ENCODE data around the gene TMEM214.

Gene TMEM214

DNA sequence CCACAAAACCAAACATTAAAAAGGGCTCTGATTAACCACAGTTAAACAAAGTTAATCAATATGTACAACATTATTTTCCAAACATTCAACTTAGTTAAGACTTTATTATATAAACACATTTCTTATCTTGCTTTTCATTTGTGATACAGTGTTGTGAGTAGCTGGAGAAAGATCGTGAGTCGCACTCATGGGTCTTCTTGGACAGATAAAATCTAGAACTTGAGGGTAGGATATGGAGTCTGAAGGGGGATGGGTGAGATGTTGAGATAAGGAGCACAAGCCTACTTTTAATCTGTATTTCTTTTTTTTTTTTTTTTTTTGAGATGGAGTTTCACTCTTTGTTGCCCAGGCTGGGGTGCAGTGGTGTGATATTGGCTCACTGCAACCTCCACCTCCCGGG, 22.6 kb upstream of the TMEM214 start:
- DNase-seq = no peak

DNA sequence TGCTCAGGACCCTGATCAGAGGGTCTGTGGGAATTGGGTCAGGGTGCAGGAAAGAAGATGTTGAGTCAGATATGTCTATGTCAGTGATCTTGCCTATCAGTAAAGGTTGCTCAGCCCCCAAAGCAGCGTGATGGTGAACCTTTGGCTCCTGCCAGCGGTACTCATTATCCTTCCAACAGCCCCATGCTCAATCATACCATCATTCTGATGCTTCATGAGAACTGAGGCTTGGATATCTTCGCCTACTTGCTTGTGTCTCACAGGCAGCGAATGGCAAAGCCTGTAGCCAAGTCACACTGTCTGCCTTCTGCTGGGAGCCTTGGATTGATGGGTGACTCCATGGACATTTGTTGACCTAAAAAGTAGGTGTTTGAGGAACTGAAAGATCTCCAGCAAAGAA, 19.0 kb upstream of the TMEM214 start:
- no peak for DNase-seq

DNA sequence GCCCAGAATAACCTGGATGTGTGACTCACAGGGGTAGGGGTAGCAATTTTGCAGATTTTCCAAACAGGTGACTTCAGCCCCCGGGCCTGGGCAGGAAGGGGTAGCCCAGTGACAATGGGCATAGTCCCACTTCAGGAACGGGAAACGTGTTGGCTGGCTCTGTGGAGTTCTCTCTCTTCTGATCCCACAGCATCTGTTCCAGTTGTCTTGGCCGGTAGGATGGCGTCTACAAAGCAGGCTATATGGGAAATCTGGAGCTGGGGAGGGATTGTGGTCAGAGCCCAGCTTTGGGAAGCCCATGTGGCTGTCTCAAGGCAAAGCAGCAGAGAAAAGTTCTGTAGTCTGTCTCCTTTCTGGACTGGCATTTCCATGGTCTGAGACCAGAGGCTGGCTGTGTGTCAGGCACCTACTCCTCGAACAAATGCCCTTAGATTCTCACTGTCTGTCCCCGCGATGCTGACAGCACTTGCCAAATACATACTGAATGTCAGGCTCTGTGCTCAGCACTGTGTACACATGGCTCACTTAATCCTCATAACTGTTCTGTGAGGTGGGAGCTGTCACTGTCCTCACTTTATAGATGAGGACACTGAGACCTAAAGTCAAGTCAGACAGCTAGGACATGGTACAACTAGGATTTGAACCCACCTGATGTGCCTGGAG, 17.9 kb upstream of the TMEM214 start:
- no peak for DNase-seq

DNA sequence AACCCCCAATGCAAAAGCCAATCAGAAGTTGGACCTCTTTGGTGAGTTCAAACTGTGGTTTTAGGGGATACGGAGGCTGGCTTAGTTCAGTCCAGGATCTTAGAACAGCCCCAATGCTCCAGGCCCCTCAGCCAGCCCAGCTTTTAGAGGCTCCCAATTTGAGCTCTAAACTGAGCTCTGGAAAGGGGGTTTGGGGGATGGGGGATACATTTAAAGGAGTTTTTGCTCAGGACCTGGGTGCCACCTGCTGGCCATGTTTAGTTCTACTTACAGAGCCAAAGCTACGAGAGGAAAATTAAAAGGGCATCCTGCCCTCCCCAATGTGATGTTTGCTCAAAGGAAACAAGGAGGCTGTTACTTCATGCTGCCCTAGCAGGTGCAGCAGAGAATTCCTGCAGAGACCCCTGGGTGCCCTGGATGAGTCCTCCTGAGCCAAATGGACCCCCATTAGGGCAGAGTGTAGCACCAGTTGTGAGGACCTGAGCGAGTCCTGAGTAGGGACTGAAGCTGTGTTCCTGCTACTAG, 15.9 kb upstream of the TMEM214 start:
- DNase-seq = peak; percentile 22 to 43

DNA sequence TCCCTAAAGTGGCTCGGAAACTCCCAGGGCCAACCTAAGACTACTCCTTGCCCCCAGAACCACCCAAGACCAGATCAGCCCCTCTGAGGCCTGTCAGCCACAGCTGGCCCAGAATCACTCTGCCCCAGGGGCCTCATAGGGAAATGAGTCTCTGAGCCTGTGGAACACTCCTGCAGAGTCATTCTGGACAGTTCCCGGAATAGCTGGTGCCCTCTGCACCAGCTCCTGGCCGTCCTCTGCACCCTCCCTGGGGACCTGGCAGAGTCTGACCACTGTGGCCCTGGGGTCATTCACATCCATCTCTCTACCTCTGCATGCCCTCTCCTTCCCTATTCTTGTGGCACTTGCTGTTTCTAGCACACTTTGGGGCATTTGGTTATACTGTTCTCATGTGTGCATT, 14.6 kb upstream of the TMEM214 start:
- no peak for DNase-seq

DNA sequence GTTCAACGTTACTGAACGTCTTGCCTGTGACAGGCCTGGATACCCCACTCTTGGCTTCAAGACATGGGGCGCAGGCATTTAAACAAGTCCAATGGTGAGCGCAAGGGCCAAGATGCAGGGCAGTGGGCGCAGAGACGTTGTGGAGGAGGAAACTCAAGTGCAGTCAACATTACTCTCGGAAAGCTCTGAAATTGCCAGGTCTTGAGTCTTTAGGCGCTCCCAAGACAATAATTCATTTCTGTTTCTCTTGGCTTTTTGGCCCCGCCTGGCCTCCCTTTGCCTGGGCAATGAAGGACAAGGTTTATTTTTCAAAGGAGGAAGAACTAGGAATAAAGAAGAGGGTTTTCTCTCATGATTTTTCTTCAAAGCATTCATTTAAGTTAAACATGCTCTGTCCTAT, 13.3 kb upstream of the TMEM214 start:
- DNase-seq = no peak

DNA sequence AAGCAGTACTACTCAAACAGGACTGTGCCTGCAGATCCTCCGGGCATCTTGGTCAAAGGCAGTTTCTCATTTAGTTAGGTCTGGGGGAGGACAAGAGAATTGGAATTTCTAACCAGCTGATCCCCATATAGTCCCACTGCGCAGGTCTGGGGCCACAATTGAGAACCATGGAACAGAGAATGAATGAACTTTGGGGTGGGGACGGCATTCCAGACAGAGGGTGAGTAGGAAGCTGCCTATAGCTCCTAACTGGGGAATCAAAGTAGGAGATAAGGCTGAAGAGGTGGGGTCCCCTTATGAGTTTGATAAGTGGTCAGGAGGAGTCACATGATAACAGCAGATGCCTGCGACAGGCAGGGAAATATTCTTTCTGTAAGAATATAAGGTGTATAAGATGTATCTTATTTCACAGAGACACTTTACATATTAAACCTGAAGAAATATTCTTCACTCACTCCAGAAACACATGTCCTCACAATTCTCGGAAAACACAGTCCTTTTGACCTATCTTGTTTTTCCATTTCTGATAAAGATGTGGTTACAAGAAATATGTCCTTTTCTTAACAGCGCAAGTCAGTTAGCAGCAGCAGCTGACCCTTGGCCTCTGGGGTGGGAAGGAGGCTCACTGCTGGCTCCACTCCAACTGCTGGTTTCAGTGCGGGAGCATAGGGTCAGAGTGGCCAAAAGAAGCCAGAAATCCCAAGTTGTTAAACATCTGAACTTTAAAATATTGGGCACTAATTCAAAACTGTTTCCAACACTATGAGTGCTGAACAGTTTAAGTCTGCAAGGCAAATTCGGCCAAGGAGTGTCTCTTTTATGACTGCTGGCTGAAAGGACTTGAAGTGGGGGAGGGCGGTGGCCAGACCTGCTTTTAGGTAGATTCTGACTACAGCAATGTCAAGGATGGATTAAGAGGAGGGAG, 12.6 kb upstream of the TMEM214 start:
- no peak for DNase-seq

DNA sequence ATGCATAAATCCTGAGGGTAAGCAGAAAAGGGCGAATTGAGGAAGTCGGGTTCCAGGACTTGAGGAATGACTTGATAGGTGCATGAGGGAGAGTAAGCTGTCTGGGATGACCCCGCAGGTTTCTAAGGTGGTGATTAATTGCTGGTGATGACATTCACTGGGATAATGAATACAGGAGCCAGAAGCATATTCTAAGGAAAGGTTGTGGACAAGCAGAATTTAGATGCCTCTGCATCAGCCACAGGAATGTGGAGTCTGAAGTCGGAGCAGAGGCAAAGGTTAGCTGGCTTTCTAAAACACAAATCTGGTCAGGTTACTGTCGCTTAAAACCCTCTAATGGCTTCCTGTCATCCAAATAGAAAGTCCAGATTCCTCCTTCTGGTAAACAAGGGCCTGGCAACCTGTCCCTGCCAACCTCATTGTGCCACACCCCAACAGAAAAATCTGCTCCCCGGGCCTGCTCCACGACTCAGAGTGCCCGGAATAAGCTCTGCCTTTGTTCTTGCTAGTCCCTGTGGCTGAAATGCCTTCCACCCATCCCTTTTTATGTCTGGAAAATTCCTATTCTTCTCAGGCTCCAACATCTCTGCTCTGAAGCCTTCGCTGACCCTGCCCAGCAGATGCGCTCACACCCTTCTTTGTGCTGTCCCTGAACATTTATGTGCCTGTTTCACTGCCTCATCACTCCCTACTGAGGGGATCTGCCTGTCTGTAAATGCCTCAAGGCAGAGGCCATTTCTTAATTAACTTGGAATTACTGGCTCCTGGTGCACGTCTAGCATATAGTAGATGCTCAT, 11.3 kb upstream of the TMEM214 start:
- DNase-seq = no peak

DNA sequence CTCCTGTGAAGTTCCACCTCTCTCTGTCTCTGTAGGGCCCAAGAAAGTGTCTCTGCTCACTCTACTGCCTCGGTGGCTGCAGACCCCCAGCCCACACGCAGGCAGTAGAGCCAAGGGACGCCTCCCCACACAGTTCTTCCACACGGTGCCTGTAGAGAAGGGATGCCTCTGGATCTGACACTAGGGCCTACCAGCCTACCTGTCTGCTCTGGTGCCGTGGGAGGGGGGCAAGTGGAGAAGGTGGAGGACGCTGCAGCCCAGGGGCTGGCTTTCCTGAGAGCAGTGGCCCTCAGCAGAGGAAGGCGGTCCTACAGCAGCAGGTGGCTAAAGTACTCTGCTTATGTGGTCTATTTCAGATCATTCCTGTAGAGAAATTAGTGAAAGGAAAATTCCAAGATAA, 9.0 kb upstream of the TMEM214 start:
- DNase-seq = no peak

DNA sequence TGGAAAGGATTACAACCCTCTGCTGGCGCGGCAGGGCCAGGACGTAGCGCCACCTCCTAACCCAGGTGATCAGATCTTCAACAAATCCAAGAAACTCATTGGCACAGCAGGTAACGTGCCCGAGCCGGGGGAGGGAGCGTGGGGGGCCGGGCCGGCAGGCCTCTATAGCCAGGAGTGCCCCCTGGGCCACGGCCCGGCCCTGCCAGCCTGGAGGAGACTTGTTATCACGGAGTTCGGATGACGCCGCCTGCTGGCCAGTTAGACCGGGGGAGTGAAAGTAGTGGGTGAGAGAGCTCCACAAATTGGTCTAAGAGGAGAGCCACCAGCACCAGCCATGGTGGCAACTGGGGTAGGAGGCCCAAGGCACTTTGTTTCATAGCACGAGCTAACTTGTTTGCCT, 8.6 kb upstream of the TMEM214 start:
- no peak for DNase-seq

DNA sequence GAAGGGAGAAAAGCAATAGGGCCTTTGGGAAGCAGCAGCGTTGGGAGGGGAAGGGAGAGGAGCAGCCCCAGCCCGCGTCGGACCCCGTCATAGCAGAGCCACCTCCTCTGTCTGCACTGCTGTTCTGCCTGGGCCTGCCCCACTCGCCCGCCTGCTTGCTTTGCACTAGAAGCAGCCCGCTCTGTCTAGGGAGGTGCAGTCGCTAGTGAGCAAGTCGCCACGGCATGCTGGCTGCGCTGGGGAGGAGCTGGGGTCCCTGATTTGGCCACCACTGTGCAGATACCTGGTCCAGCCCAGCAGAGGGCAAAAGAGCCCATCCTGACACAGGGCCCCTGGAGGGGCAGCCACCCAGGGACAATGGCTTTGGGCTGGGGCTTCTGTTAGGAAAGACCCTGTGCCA, 8.0 kb upstream of the TMEM214 start:
- no peak for DNase-seq

DNA sequence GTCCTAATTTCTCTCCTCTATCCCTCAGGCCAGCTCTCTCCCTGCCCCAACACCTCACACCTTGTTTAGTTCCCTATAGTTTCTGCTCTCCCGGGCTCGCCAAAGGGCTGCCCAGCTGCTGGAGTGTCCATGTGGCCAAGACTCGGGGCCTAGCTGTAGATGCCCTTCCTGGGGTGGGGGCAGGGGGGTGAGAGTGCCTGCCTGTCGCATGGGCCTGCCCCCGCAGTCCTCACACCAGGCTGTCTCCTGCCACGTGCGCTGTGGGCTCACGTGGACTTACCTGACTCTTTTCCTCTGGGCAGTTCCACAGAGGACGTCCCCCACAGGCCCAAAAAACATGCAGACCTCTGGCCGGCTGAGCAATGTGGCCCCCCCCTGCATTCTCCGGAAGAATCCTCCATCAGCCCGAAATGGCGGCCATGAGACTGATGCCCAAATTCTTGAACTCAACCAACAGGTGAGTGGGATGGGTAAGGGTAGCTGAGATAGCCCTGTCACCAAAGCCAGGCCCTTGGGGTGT, 7.4 kb upstream of the TMEM214 start:
- no peak for DNase-seq

DNA sequence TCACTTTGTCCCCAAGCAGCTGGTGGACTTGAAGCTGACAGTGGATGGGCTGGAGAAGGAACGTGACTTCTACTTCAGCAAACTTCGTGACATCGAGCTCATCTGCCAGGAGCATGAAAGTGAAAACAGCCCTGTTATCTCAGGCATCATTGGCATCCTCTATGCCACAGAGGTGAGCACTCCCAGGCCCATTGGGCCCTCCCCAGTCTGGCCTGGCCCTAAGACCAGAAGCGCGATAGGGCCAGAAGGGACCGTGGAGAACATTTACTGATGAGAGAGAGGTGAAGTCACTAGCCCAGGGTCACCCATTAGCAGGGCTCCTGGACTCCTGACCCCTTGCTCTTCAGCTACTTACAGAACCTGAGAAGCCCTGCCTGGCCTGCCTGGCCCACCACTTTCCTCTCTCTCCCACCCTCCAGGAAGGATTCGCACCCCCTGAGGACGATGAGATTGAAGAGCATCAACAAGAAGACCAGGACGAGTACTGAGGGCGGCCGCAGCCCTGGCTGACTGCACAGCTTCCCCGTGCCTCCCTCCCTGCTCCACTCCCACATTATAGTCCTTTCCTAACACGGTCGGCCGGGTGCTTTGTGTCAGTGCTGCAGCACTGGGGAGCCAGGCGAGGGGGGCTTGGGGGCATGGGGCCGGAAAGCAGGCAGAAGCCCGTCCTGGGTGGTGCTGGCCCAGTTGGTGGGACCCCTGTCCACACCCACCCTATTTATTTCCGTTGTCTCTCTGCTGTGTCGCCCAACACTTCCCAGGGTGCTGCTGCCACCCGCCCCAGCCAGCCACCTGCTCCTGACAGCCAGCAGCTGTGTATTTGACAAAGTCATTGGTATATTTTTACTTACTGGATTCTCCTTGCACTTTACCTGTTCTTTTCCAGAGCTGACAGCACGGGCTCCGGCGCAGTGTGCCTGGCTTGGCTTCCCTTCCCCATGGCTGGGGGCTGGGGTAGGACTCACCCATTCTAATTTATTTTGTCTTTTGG, 6.6 kb upstream of the TMEM214 start:
- DNase-seq = no peak

DNA sequence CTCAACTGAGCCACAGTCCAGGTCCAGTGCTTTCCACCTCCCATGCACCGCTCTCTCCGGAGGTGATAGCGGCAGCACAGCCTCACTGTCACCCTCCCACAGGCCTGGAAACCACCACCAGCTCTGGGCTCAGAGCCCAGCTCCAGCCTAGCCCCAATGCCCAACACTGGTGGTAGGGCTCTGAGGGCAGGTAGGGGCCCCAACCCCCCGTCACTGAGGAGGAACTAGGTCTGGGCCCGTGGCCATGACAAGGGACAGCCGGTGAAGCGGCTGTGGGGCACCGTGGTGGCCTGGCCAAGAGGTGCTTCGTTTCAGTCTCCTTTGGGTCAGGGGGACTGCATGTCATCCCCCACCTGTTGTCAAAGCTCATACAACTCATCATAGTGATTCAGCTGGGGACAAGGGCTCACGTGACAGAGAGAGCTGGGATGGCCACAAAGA, 5.5 kb upstream of the TMEM214 start:
- DNase-seq = no peak

DNA sequence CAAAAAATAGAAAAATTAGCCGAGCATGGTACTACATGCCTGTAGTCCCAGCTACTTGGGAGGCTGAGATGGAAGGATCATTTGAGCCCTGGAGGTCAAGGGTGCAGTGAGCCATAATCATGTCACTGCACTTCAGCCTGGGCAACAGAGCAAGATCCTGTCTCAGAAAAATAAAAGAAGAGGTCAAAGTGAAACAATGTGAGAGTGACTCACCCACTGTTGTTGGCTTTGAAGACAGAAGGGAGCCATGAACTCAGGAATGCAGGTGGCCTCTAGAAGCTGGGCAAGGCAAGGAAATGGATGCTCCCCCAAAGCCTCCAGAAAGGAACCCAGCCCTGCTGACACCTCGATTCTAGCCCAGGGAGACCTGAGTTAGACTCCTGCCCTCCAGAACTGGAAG, 3.7 kb upstream of the TMEM214 start:
- DNase-seq = no peak

DNA sequence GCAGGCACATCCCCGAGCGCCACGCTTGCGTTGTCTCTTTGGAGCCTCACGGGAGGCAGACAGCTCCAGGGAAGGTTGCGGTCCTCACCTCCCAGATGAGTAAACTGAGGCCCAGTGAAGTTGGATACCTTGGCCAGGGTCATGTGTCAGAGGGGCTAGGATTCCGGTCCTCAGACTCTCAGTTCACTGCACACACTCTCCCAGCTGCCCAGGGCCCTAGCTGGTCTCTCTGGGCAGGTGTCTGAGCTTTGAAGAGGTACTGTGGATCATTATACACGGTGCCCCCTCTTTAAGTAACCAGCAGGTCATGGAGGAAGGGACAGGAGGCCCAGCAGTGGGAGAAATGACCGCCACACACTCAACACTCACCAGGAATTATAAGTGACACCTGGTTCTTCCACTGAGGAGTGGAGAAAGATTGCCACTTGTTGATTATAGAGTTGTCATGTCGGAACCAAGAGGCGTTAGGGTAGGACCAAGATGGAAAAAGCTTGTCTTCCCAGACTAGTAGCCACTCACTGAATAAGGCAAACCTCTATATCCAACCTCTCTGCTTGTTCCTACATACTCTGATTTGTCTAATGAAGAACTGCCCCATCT, 588 bp downstream of the TMEM214 start:
- DNase-seq = peak in 1 of 2 donors; percentile 5

DNA sequence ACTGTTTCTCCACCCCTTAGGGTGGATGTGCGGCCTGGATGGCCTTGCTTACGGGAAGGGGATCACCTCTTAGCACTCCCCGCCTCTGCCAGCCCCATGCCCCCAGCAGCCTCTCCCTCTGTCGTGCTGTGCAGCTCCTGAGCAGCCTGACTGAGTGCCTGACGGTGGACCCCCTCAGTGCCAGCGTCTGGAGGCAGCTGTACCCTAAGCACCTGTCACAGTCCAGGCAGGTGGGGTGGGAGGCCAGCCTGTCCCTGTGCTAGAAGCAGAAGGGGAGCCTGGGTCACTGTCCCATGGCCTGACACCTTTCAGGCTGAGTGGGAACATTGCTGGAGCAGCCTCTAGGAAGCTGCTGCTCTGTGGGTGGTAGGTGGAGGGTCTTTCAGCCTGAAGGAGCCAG, 5.2 kb downstream of the TMEM214 start:
- no peak for DNase-seq

DNA sequence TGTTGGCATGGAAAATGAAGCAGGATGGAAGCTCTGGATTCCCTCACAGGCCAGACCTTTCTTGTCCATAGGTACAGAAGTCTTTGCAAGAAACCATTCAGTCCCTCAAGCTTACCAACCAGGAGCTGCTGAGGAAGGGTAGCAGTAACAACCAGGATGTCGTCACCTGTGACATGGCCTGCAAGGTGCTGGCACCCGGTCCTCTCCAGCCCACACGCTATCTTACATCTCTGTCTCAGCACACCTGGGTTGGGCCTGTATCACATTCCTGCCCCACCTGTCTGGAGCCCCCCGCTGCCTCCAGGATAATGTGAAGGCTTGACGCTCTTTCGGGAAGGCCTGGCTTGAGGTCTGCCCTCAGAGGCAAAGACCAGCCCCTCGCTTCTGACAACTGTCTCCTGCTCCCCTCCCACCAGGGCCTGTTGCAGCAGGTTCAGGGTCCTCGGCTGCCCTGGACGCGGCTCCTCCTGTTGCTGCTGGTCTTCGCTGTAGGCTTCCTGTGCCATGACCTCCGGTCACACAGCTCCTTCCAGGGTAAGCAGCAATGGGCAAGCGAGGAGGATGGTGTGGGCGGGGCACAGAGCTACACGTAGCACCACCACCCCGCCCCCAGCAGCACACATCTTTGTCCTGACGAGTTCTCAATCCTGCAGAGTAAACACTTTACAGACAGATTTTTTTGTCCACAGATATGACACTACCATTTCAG, 6.0 kb downstream of the TMEM214 start:
- no peak for DNase-seq

DNA sequence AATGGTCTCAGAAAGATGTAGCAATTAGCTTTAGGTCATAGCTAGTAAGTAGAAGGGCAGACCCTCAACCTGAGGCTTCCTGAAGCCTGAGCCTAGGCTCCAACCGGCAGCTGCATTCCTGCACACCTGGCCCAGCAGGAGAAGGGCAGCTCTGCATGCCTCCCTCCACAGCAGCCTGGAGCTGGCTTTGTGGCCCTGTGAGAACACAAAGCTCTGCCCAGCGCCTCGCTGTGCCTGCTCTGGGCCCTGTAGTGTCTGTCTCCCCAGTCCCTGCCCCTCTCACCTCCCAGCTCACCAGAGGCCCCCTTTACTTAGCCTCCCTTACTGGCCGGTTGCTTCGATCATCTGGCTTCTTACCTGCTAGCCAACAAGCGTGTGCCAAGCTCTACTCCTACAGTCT, 6.7 kb downstream of the TMEM214 start:
- no peak for DNase-seq

DNA sequence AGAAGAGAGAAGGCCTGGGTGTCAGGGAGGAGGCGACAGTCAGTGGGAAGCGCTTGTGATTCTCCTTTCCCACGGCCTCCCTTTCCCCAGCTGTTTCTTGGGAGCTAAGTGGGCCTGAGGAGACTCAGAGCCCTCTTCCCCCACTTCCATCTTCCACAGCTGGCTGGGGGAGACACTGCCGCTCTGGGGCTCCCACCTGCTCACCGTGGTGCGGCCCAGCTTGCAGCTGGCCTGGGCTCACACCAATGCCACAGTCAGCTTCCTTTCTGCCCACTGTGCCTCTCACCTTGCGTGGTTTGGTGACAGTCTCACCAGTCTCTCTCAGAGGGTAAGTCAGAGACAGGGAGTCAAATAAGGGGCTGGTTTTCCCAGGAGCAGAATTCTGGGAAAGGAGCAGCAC, 7.1 kb downstream of the TMEM214 start:
- no peak for DNase-seq

DNA sequence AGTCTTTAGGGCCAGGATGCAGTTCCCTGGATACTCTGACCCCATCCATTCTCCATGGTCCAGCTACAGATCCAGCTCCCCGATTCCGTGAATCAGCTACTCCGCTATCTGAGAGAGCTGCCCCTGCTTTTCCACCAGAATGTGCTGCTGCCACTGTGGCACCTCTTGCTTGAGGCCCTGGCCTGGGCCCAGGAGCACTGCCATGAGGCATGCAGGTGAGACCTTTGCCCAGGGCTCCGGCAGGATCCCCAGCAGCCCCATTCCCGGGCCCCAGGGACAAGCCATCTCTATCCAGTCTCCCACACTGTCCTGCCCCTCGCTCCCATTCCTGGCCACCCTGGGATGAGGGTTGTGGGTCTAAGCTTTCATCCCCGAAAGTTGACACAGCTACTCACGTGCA, 7.5 kb downstream of the TMEM214 start:
- DNase-seq = no peak

Measured in CD4-positive, alpha-beta T cell treated with Interleukin-1 beta for 1 hour (primary cell).